Glutamatergic neuron (in vitro differentiated cells): Measurements from ENCODE around the gene RSPO1. TPM values are rescaled to one million over a fixed set of nuclear protein-coding genes. Genes with fewer than 3 reads are reported as not detected.

ENCODE experiments used
- DNase-seq: peaks from one replicate; pipeline ENCODE4 v3.0.0; 2022
- H3K27ac Mint-ChIP-seq: one replicate; pipeline ENCODE4 v1.8.0; 2020; ENCODE audit warnings: mild to moderate bottlenecking, mixed read lengths, inconsistent platforms; ENCODE audit not compliant: unreplicated experiment
- H3K27me3 Mint-ChIP-seq: one replicate; pipeline ENCODE4 v1.8.0; 2020; ENCODE audit warnings: mild to moderate bottlenecking, moderate library complexity, mixed read lengths, inconsistent platforms; ENCODE audit not compliant: unreplicated experiment
- H3K36me3 Mint-ChIP-seq: one replicate; pipeline ENCODE4 v1.8.0; 2020; ENCODE audit warnings: mild to moderate bottlenecking, mixed read lengths, inconsistent platforms; ENCODE audit not compliant: unreplicated experiment
- H3K4me1 Mint-ChIP-seq: one replicate; pipeline ENCODE4 v1.8.0; 2020; ENCODE audit warnings: mild to moderate bottlenecking, low read depth, mixed read lengths, inconsistent platforms; ENCODE audit not compliant: unreplicated experiment
- H3K4me3 Mint-ChIP-seq: one replicate; pipeline ENCODE4 v1.8.0; 2020; ENCODE audit warnings: mild to moderate bottlenecking, mixed read lengths, inconsistent platforms; ENCODE audit not compliant: unreplicated experiment
- H3K9me3 Mint-ChIP-seq: one replicate; pipeline ENCODE4 v1.8.0; 2020; ENCODE audit warnings: mild to moderate bottlenecking, moderate library complexity, mixed read lengths, inconsistent platforms; ENCODE audit not compliant: unreplicated experiment
- total RNA-seq: library from RNA; stranded (reverse); fragmentation: NEBNext Ultra II Directional; extraction: Animal tissue kit (Norgen Biotek cat#: 25700); gene quantifications from one replicate; pipeline ENCODE4 v1.2.1, GENCODE V29; 2021; ENCODE audit not compliant: unreplicated experiment
- TF ChIP-seq, protein P1 (sequence below): fragments of 200-600 bp; sonication (generic); IDR thresholded peaks from one replicate; pipeline ENCODE4 v1.5.0; 2021; ENCODE audit not compliant: partially characterized antibody, unreplicated experiment

The RSPO1 gene
- total RNA-seq, 1 donor from 2014 or later = not detected

GRCh38 chr1:37662031-37662755 is 27.5 kb upstream of the RSPO1 start:
- no peak overlapping the region for H3K27ac Mint-ChIP-seq
- H3K27me3 Mint-ChIP-seq = peaks cover 5% of the 10 kb centered on the region

GRCh38 chr1:37661401-37661800 is 26.7 kb upstream of the RSPO1 start:
- no peak overlapping the region for H3K4me3 Mint-ChIP-seq
- no peaks in the 10 kb centered on the region for H3K36me3 Mint-ChIP-seq
- TF ChIP-seq, protein P1, sequence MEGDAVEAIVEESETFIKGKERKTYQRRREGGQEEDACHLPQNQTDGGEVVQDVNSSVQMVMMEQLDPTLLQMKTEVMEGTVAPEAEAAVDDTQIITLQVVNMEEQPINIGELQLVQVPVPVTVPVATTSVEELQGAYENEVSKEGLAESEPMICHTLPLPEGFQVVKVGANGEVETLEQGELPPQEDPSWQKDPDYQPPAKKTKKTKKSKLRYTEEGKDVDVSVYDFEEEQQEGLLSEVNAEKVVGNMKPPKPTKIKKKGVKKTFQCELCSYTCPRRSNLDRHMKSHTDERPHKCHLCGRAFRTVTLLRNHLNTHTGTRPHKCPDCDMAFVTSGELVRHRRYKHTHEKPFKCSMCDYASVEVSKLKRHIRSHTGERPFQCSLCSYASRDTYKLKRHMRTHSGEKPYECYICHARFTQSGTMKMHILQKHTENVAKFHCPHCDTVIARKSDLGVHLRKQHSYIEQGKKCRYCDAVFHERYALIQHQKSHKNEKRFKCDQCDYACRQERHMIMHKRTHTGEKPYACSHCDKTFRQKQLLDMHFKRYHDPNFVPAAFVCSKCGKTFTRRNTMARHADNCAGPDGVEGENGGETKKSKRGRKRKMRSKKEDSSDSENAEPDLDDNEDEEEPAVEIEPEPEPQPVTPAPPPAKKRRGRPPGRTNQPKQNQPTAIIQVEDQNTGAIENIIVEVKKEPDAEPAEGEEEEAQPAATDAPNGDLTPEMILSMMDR = no peak
- peaks cover 8% of the 10 kb centered on the region for H3K27me3 Mint-ChIP-seq
- no peak for DNase-seq
- H3K4me1 Mint-ChIP-seq = no peaks in the 10 kb centered on the region
- H3K9me3 Mint-ChIP-seq = peaks cover 2% of the 10 kb centered on the region
- no peak overlapping the region for H3K27ac Mint-ChIP-seq

More at GRCh38 chr1:37662031-37662755, 27.5 kb upstream of the RSPO1 start:
- Mint-ChIP-seq H3K4me1 (no peaks in the 10 kb centered on the region), H3K4me3 (no peak overlapping the region), H3K36me3 (no peaks in the 10 kb centered on the region), H3K9me3 (peaks cover 4% of the 10 kb centered on the region)
- TF ChIP-seq, protein P1 = no peak
- no peak for DNase-seq

DNA sequence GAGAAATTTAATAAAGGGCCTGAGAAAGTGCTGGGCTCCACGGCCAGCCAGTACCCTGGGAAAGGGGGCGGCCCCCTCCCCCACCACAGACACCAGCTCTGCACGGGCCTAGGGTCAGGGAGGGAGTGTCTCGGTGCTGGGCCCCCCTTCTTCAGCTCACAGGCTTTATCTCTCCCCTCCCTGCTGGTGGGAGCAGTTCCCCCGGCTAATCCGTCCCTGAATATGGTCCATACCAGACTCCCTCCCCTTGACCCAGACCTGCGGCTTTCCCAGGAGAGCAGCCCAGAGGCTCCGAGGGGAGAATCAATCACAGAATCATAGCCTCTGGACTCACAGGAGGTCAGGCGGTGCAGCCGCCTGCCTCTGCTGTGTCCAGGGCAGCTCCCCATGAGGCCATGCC is 26.0 kb upstream of the RSPO1 start:
- TF ChIP-seq, protein P1 = no peak
- no peak for DNase-seq
- Mint-ChIP-seq H3K4me3 (no peak overlapping the region), H3K27ac (no peak overlapping the region), H3K27me3 (peaks cover 8% of the 10 kb centered on the region), H3K9me3 (peaks cover 2% of the 10 kb centered on the region), H3K4me1 (no peaks in the 10 kb centered on the region), H3K36me3 (no peaks in the 10 kb centered on the region)

- Mint-ChIP-seq H3K27ac (no peak overlapping the region), H3K4me3 (no peak overlapping the region)
Observed at GRCh38 chr1:37658486-37658885, 23.8 kb upstream of the RSPO1 start.

More at GRCh38 chr1:37658486-37658885, 23.8 kb upstream of the RSPO1 start:
- Mint-ChIP-seq H3K9me3 (peaks cover 5% of the 10 kb centered on the region), H3K36me3 (no peaks in the 10 kb centered on the region), H3K27me3 (peaks cover 8% of the 10 kb centered on the region), H3K4me1 (no peaks in the 10 kb centered on the region)
- TF ChIP-seq, protein P1 = no peak
- DNase-seq = no peak
